Measurements from ENCODE around the gene GALNT9.

GALNT9 gene

GRCh38 chr12:132249689-132250478 lies 79.5 kb downstream of the GALNT9 start (continued):
- TF ChIP-seq ESRRG (CRISPR knock-in tag; IDR thresholded peaks at IDR 0.05) = no peak

GRCh38 chr12:132248453-132249167 lies 80.8 kb downstream of the GALNT9 start:
- ATAC-seq = peak; percentile 25
- no peak for TF ChIP-seq ZNF70 (CRISPR knock-in tag; IDR thresholded peaks at IDR 0.05)
- no peak for TF ChIP-seq ZNF8 (CRISPR knock-in tag; IDR thresholded peaks at IDR 0.05)
- no peak for TF ChIP-seq TOX (CRISPR knock-in tag; IDR thresholded peaks at IDR 0.05; ENCODE audit: borderline replicate concordance)
- TF ChIP-seq ESRRG (CRISPR knock-in tag; IDR thresholded peaks at IDR 0.05) = no peak
- no peak for TF ChIP-seq PATZ1 (CRISPR knock-in tag; IDR thresholded peaks at IDR 0.05; ENCODE audit: borderline replicate concordance)
- TF ChIP-seq ARNTL (CRISPR knock-in tag; IDR thresholded peaks at IDR 0.05; ENCODE audit: borderline replicate concordance, low read depth) = no peak
- no peak for TF ChIP-seq ZC3H10 (CRISPR knock-in tag; IDR thresholded peaks at IDR 0.05)
- no peak for TF ChIP-seq ZNF565 (CRISPR knock-in tag; conservative IDR thresholded peaks at IDR 0.05; ENCODE audit: low read depth)
- TF ChIP-seq CREB5 (CRISPR knock-in tag; IDR thresholded peaks at IDR 0.05; ENCODE audit: low read depth) = no peak
- no peak for TF ChIP-seq CSDC2 (CRISPR knock-in tag; IDR thresholded peaks at IDR 0.05)
- TF ChIP-seq POU6F1 (CRISPR knock-in tag; IDR thresholded peaks at IDR 0.05; ENCODE audit: borderline replicate concordance, low read depth) = no peak

- TF ChIP-seq RARB (CRISPR knock-in tag; IDR thresholded peaks at IDR 0.05) (no peak), ARNTL (CRISPR knock-in tag; IDR thresholded peaks at IDR 0.05; ENCODE audit: borderline replicate concordance, low read depth) (no peak), TCF4 (CRISPR knock-in tag; IDR thresholded peaks at IDR 0.05; ENCODE audit: borderline replicate concordance) (no peak), OSR1 (CRISPR knock-in tag; IDR thresholded peaks at IDR 0.05) (no peak), ISL1 (CRISPR knock-in tag; IDR thresholded peaks at IDR 0.05) (no peak), ZFP3 (CRISPR knock-in tag; IDR thresholded peaks at IDR 0.05) (no peak), CREB5 (CRISPR knock-in tag; IDR thresholded peaks at IDR 0.05; ENCODE audit: low read depth) (no peak), TSHZ2 (CRISPR knock-in tag; IDR thresholded peaks at IDR 0.05) (no peak), PPARA (CRISPR knock-in tag; IDR thresholded peaks at IDR 0.05; ENCODE audit: borderline replicate concordance) (no peak), ZC3H10 (CRISPR knock-in tag; IDR thresholded peaks at IDR 0.05) (no peak), SNAI2 (CRISPR knock-in tag; IDR thresholded peaks at IDR 0.05) (no peak)
- no peak for ATAC-seq
Observed at GRCh38 chr12:132247718-132248452, 81.5 kb downstream of the GALNT9 start.
